SK-N-SH treated with all-trans-retinoic acid at 6 μM for 48 hours (cell line): Measurements from ENCODE around the gene SLC35D3.

Source experiments
- CSDC2 ChIP-seq: fragments of 250-450 bp; sonication (Bioruptor Pico); IDR thresholded peaks from 2 replicates; pipeline ENCODE4 v1.5.0; 2020; ENCODE audit warnings: mild to moderate bottlenecking, moderate library complexity
- GLIS3 ChIP-seq: fragments of 250-450 bp; sonication (Bioruptor Pico); IDR thresholded peaks from 2 replicates; pipeline ENCODE4 v1.5.0; 2020; ENCODE audit warnings: mild to moderate bottlenecking, moderate library complexity
- OSR1 ChIP-seq: fragments of 250-450 bp; sonication (Bioruptor Pico); IDR thresholded peaks from 2 replicates; pipeline ENCODE4 v1.8.0; 2022; ENCODE audit warnings: moderate library complexity, mild to moderate bottlenecking, inconsistent platforms
- PPARA ChIP-seq: fragments of 250-450 bp; sonication (Bioruptor Pico); IDR thresholded peaks from 2 replicates; pipeline ENCODE4 v1.5.0; 2020; ENCODE audit warnings: mild to moderate bottlenecking, borderline replicate concordance
- RARB ChIP-seq: fragments of 250-450 bp; sonication (Bioruptor Pico); IDR thresholded peaks from 2 replicates; pipeline ENCODE4 v1.8.0; 2021; ENCODE audit warnings: mild to moderate bottlenecking, moderate library complexity
- TCF4 ChIP-seq: fragments of 250-450 bp; sonication (Bioruptor Pico); IDR thresholded peaks from 2 replicates; pipeline ENCODE4 v1.8.0; 2021; ENCODE audit warnings: mild to moderate bottlenecking, moderate library complexity, borderline replicate concordance
- TOX ChIP-seq: fragments of 250-450 bp; sonication (Bioruptor Pico); IDR thresholded peaks from 2 replicates; pipeline ENCODE4 v1.8.0; 2021; ENCODE audit warnings: mild to moderate bottlenecking, moderate library complexity, borderline replicate concordance
- ZC3H10 ChIP-seq: fragments of 250-450 bp; sonication (Bioruptor Pico); IDR thresholded peaks from 2 replicates; pipeline ENCODE4 v1.5.1; 2021; ENCODE audit warnings: mild to moderate bottlenecking, moderate library complexity
- ZFP3 ChIP-seq: fragments of 250-450 bp; sonication (Bioruptor Pico); IDR thresholded peaks from 2 replicates; pipeline ENCODE4 v1.5.0; 2020; ENCODE audit warnings: mild to moderate bottlenecking, moderate library complexity
- ZFP30 ChIP-seq: fragments of 450-650 bp; formaldehyde crosslinking; IDR thresholded peaks from 2 replicates; pipeline ENCODE4 v1.5.0; 2022; ENCODE audit warnings: mild to moderate bottlenecking, moderate library complexity
- ZNF565 ChIP-seq: fragments of 450-650 bp; formaldehyde crosslinking; conservative IDR thresholded peaks from 2 replicates; pipeline ENCODE4 v1.5.0; 2020; ENCODE audit warnings: low read depth, mild to moderate bottlenecking, moderate library complexity
- TF ChIP-seq, protein P1 (sequence below): fragments of 250-450 bp; sonication (Bioruptor Pico); IDR thresholded peaks from 2 replicates; pipeline ENCODE4 v1.5.1; 2020; ENCODE audit warnings: low read depth, mild to moderate bottlenecking, moderate library complexity
- TF ChIP-seq, protein P2 (sequence below): fragments of 250-450 bp; sonication (Bioruptor Pico); IDR thresholded peaks from 2 replicates; pipeline ENCODE4 v1.8.0; 2021; ENCODE audit warnings: low read depth, mild to moderate bottlenecking, moderate library complexity, borderline replicate concordance

DNA sequence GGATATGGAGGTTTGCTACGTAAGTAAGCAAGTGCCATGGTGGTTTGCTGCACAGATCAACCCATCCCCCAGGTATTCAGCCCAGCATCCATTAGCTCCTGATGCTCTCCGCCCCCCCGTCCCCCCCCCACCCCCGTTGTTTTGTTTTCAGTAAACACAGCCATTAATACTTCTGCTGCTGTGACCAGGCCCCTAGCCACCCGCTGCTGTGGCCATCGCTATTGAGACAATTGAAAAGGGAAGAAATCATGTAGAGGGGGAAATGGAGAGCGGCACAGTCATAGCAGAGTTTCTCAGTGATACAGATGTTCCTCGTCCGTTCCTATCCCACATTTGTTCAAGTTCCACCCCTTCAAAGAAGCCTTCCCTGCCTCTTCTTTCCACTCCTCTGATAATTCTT is 24.9 kb downstream of the SLC35D3 start:
- TF ChIP-seq GLIS3 (CRISPR knock-in tag) (no peak), TOX (CRISPR knock-in tag) (no peak), RARB (CRISPR knock-in tag) (no peak), ZFP30 (no peak), TCF4 (CRISPR knock-in tag) (no peak), CSDC2 (no peak), ZC3H10 (CRISPR knock-in tag) (no peak), OSR1 (CRISPR knock-in tag) (no peak), ZNF565 (CRISPR knock-in tag) (no peak), ZFP3 (CRISPR knock-in tag) (no peak), PPARA (CRISPR knock-in tag) (no peak)
- TF ChIP-seq, protein P1, sequence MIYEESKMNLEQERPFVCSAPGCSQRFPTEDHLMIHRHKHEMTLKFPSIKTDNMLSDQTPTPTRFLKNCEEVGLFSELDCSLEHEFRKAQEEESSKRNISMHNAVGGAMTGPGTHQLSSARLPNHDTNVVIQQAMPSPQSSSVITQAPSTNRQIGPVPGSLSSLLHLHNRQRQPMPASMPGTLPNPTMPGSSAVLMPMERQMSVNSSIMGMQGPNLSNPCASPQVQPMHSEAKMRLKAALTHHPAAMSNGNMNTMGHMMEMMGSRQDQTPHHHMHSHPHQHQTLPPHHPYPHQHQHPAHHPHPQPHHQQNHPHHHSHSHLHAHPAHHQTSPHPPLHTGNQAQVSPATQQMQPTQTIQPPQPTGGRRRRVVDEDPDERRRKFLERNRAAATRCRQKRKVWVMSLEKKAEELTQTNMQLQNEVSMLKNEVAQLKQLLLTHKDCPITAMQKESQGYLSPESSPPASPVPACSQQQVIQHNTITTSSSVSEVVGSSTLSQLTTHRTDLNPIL (CRISPR knock-in tag): no peak
- TF ChIP-seq, protein P2, sequence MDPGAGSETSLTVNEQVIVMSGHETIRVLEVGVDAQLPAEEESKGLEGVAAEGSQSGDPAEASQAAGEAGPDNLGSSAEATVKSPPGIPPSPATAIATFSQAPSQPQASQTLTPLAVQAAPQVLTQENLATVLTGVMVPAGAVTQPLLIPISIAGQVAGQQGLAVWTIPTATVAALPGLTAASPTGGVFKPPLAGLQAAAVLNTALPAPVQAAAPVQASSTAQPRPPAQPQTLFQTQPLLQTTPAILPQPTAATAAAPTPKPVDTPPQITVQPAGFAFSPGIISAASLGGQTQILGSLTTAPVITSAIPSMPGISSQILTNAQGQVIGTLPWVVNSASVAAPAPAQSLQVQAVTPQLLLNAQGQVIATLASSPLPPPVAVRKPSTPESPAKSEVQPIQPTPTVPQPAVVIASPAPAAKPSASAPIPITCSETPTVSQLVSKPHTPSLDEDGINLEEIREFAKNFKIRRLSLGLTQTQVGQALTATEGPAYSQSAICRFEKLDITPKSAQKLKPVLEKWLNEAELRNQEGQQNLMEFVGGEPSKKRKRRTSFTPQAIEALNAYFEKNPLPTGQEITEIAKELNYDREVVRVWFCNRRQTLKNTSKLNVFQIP (CRISPR knock-in tag): no peak
